Body of pancreas (tissue), 4 donors: Measurements from ENCODE around the gene PBRM1.

Experiments
- CTCF ChIP-seq, 7 experiments: fragments of 450-650 bp in 4 of 7; fragments of 200-600 bp in 3 of 7; sonication (generic) in 3 of 7; IDR thresholded peaks; one replicate each; pipeline ENCODE4 v1.5.1; 2016 to 2019; ENCODE audit warnings: antibody characterized with exemption in 7 of 7
- POLR2A ChIP-seq, 3 donors: fragments of 450-650 bp; IDR thresholded peaks; one replicate each; pipeline ENCODE4 v1.6.1; 2016; ENCODE audit warnings: antibody characterized with exemption in 3 of 3, mild to moderate bottlenecking in 2 of 3

DNA sequence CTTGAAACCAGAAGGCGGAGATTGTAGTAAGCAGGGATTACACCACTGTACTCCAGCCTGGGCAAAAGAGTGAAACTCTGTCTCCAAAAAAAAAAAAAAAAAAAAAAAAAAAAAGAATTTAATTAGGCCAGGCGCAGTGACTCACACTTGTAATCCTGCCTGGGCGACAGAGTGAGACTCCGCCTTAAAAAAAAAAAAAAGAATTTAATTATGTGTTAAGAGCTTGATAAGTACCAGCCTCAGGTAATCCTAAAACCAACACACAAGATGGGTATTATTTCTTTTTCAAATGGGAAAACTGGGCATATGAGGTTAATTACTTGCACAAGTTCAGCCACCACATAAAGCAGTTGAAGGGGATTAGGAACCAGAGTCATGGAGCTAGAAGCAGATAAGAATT is 49.0 kb downstream of the PBRM1 start:
- no peak for TF ChIP-seq CTCF (IDR thresholded peaks at IDR 0.05)
- no peak for TF ChIP-seq POLR2A (IDR thresholded peaks at IDR 0.05)
